CD4-positive, alpha-beta T cell (primary cell): ENCODE data around the gene CTIF. TPM values are rescaled to one million over a fixed set of nuclear protein-coding genes. Genes with fewer than 3 reads are reported as not detected.

ENCODE experiments used
- ATAC-seq: fragments of 200-7000 bp; cut with Tn5 transposase; one replicate; pipeline ENCODE4 v1.10.0; 2022; ENCODE audit warnings: mild to moderate bottlenecking; ENCODE audit not compliant: poor library complexity
- CTCF ChIA-PET: fragments of 350-600 bp; sonication (Branson Sonifier 250); formaldehyde crosslinking; loops from one replicate; lab custom pipeline; 2021; ENCODE audit warnings: antibody characterized with exemption, inconsistent platforms; lab: Charles Lee
- POLR2A ChIA-PET: fragments of 350-600 bp; sonication (Branson Sonifier 250); formaldehyde crosslinking; loops from one replicate; lab custom pipeline; 2021; ENCODE audit warnings: antibody characterized with exemption, inconsistent platforms; lab: Charles Lee
- DNase-seq, 14 experiments: peaks; one replicate each; pipeline ENCODE4 v3.0.0-alpha.2; 2013 to 2020; ENCODE audit warnings: mixed read lengths in 2 of 14
- H3K27ac ChIP-seq, 2 donors: one replicate each; pipeline versions ENCODE4 v1.5.1 to v1.7.0; 2013; ENCODE audit warnings: low read length in 2 of 2, low read depth in 1 of 2, mild to moderate bottlenecking in 1 of 2
- H3K27me3 ChIP-seq, 2 experiments: 1 replicate in 1 of 2; 2 replicates in 1 of 2; pipeline versions ENCODE4 v1.6.1 to v1.7.0; 2013; ENCODE audit warnings: low read length in 2 of 2, control low read depth in 1 of 2, mild to moderate bottlenecking in 1 of 2, moderate library complexity in 1 of 2; ENCODE audit not compliant: insufficient read depth in 2 of 2, control insufficient read depth in 1 of 2
- H3K36me3 ChIP-seq: one replicate; pipeline ENCODE4 v1.6.1; 2013; ENCODE audit warnings: low read length, control low read depth; ENCODE audit not compliant: insufficient read depth
- H3K4me1 ChIP-seq: one replicate; pipeline ENCODE4 v1.6.1; 2013; ENCODE audit warnings: low read length, control low read depth; ENCODE audit not compliant: insufficient read depth
- H3K4me3 ChIP-seq: one replicate; pipeline ENCODE4 v1.5.1; 2013; ENCODE audit warnings: mild to moderate bottlenecking, low read length, moderate library complexity
- H3K9me3 ChIP-seq, 2 experiments: 1 replicate in 1 of 2; 2 replicates in 1 of 2; pipeline versions ENCODE4 v1.6.1 to v1.7.0; 2013; ENCODE audit warnings: low read length in 2 of 2, mild to moderate bottlenecking in 2 of 2, control low read depth in 1 of 2, moderate library complexity in 1 of 2; ENCODE audit not compliant: control insufficient read depth in 1 of 2, insufficient read depth in 1 of 2
- H3K27ac Mint-ChIP-seq: one replicate; pipeline ENCODE4 v1.8.0; 2020; ENCODE audit warnings: mixed read lengths
- H3K27me3 Mint-ChIP-seq: one replicate; pipeline ENCODE4 v1.8.0; 2021; ENCODE audit warnings: mixed read lengths
- H3K36me3 Mint-ChIP-seq: one replicate; pipeline ENCODE4 v1.8.0; 2021; ENCODE audit warnings: low read depth, mixed read lengths
- H3K4me1 Mint-ChIP-seq: one replicate; pipeline ENCODE4 v1.8.0; 2021; ENCODE audit warnings: low read depth, mixed read lengths
- H3K4me3 Mint-ChIP-seq: one replicate; pipeline ENCODE4 v1.8.0; 2020; ENCODE audit warnings: mild to moderate bottlenecking, mixed read lengths
- H3K9me3 Mint-ChIP-seq: one replicate; pipeline ENCODE4 v1.8.0; 2020; ENCODE audit warnings: mixed read lengths
- intact Hi-C, 2 experiments: fragments of 100-400 bp; cut with DNase I in 1 of 2; cut with micrococcal nuclease in 1 of 2; formaldehyde crosslinking; loops; one replicate each; pipeline versions ENCODE4 v1.15.1 to v1.9.0; 2023 to 2025; cut with DNase I, micrococcal nuclease
- total RNA-seq, 174 experiments: library from RNA in 2 of 174; stranded (reverse) in 2 of 174; gene quantifications; one replicate each; pipeline ENCODE4 v1.2.3 and lab custom pipeline; 2021 to 2026
- TF ChIP-seq, protein P1 (sequence below): fragments of 200-600 bp; IDR thresholded peaks from one replicate; pipeline ENCODE4 v1.8.0; 2022; ENCODE audit warnings: antibody characterized with exemption, mild to moderate bottlenecking

CTIF gene
- total RNA-seq, 2 experiments from 2014 or later, result 1.1 to 2.9 TPM

DNA sequence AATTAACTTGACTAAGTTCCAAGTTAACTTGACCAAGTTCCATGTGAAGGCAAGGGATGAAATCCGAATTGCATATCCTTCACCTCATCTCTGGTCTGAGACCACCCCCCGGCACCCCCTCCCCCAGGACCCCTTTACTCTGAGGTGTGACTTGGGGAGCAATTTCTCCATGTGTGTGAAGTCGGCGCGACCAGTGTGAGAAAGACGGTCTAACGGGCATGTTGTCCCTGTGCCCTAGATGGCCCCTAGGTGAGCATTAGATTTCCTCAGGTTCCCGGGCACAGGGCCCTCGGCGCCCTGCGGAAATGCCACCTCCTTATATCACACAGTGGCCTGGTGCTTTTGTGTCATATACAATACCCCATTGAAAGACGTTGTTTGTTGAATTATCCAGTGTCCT lies 137.1 kb downstream of the CTIF start:
- no peak overlapping the region for H3K27ac ChIP-seq
- no peak overlapping the region for H3K4me3 ChIP-seq
- Mint-ChIP-seq H3K27ac (no peak overlapping the region), H3K4me1 (no peaks in the 10 kb centered on the region), H3K27me3 (no peaks in the 10 kb centered on the region), H3K36me3 (no peaks in the 10 kb centered on the region), H3K4me3 (no peak overlapping the region), H3K9me3 (no peaks in the 10 kb centered on the region)
- peaks cover 5% of the 10 kb centered on the region in 2 experiments for H3K9me3 ChIP-seq
- ATAC-seq (no peak), DNase-seq (no peak)
- no peaks in the 10 kb centered on the region for H3K36me3 ChIP-seq
- POLR2A ChIA-PET, result no interaction called here
- intact Hi-C loops, result loop anchor here (1.0 to 10.0 kb wide), 22 partner anchors 101 to 1681 kb away; partner anchors contain the start of gene CFAP53 (in 1 of the 2)
- H3K27me3 ChIP-seq, result no peaks in the 10 kb centered on the region
- H3K4me1 ChIP-seq, result peaks cover 9% of the 10 kb centered on the region
- CTCF ChIA-PET, result interaction anchor here (1.0 kb wide), 1 partner anchor 14 kb away, joined by 3 read pairs; no protein-coding TSS in a partner anchor
- TF ChIP-seq, protein P1, sequence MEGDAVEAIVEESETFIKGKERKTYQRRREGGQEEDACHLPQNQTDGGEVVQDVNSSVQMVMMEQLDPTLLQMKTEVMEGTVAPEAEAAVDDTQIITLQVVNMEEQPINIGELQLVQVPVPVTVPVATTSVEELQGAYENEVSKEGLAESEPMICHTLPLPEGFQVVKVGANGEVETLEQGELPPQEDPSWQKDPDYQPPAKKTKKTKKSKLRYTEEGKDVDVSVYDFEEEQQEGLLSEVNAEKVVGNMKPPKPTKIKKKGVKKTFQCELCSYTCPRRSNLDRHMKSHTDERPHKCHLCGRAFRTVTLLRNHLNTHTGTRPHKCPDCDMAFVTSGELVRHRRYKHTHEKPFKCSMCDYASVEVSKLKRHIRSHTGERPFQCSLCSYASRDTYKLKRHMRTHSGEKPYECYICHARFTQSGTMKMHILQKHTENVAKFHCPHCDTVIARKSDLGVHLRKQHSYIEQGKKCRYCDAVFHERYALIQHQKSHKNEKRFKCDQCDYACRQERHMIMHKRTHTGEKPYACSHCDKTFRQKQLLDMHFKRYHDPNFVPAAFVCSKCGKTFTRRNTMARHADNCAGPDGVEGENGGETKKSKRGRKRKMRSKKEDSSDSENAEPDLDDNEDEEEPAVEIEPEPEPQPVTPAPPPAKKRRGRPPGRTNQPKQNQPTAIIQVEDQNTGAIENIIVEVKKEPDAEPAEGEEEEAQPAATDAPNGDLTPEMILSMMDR, result no peak

DNA sequence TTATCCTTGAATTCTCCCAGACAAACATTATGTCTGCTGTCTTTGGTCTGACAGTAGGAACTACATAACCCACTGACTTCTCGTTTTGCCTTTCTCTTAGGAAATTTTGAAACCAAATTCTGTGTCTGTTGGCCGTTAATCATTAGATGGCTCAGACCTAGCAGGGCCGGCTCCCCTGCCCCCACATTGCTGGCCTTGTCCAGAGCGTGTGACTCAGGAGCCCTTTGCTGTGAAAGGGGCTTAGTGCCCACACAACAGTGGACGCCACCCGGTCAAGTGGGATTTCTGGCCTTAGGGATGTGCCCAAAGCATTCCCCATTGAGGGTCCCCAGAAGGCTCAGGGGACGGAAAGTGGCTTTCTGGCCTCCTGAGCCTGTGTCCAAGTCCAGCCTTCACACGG lies 137.5 kb downstream of the CTIF start:
- no peaks in the 10 kb centered on the region for H3K36me3 Mint-ChIP-seq
- no peak overlapping the region for H3K27ac Mint-ChIP-seq
- POLR2A ChIA-PET, result no interaction called here
- no peaks in the 10 kb centered on the region for H3K36me3 ChIP-seq
- intact Hi-C loops, result loop anchor here (1.0 to 10.0 kb wide), 12 partner anchors 101 to 1681 kb away; partner anchors contain the start of gene CFAP53 (in 1 of the 2)
- CTCF ChIA-PET, result no interaction called here
- no peak overlapping the region for H3K27ac ChIP-seq
- peak in 1 of 14 experiments; percentile 30 for DNase-seq
- H3K4me1 Mint-ChIP-seq, result no peaks in the 10 kb centered on the region
- no peaks in the 10 kb centered on the region for H3K9me3 Mint-ChIP-seq
- H3K4me1 ChIP-seq, result peaks cover 9% of the 10 kb centered on the region
- H3K9me3 ChIP-seq, result peaks cover under 1 to 2% of the 10 kb centered on the region in 2 experiments
- ATAC-seq, result no peak
- H3K27me3 Mint-ChIP-seq, result no peaks in the 10 kb centered on the region
- H3K4me3 ChIP-seq, result no peak overlapping the region
- TF ChIP-seq, protein P1, result no peak
- no peaks in the 10 kb centered on the region for H3K27me3 ChIP-seq
- H3K4me3 Mint-ChIP-seq, result no peak overlapping the region

DNA sequence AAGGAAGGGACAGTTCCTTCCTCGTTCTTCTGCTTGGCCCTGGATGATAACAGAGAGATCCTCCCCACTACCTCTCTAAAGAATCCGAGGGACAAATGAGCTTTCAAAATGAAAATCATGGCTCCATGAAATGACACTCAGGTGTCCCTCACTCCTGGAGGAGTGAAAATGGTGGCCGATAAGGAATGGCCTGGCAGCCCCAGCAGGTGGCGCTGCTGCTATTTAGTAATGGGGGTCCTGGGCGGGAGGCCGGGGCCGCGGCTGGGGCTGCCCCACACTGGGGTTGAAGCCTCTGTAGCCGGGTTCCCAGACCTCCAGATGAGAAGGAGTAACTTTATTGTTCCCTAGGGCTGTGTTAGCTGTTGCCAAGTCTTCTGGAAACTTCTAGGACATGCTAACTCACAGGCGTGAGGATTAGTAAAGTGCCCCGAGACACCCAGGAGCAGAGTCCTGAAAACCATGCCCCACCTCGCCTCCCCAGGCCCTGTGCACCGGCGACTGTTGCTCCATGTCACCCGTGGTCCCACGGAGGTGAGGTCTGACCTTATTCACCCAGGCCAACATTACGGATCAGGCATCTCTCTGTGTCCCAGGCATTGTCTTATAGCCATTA lies 138.0 kb downstream of the CTIF start:
- no peaks in the 10 kb centered on the region for H3K4me1 Mint-ChIP-seq
- Histone ChIP-seq H3K27me3 (no peaks in the 10 kb centered on the region), H3K36me3 (no peaks in the 10 kb centered on the region), H3K4me1 (peaks cover 9% of the 10 kb centered on the region), H3K4me3 (no peak overlapping the region), H3K9me3 (no peaks in the 10 kb centered on the region), H3K27ac (no peak overlapping the region)
- H3K36me3 Mint-ChIP-seq, result no peaks in the 10 kb centered on the region
- TF ChIP-seq, protein P1, result peak; percentile 81
- ChIA-PET POLR2A (no interaction called here), CTCF (no interaction called here)
- H3K9me3 Mint-ChIP-seq, result no peaks in the 10 kb centered on the region
- no peak for ATAC-seq
- no peak overlapping the region for H3K4me3 Mint-ChIP-seq
- peak; percentile 43 to 75 (median 55) for DNase-seq
- H3K27ac Mint-ChIP-seq, result no peak overlapping the region
- H3K27me3 Mint-ChIP-seq, result no peaks in the 10 kb centered on the region
- intact Hi-C loops, result loop anchor here (1.0 to 10.0 kb wide), 12 partner anchors 100 to 1680 kb away; partner anchors contain the start of gene CFAP53 (in 1 of the 2)
